K562 (cell line): Measurements from ENCODE around the gene PFKFB2. TPM values are rescaled to one million over a fixed set of nuclear protein-coding genes. Genes with fewer than 3 reads are reported as not detected.

Experiments
- BHLHE40 ChIP-seq: IDR thresholded peaks from 2 replicates; pipeline ENCODE4 v1.6.1; 2011; ENCODE audit warnings: low read length, improper control_type of control experiment
- CBFA2T2 ChIP-seq: fragments of 450-650 bp; conservative IDR thresholded peaks from 2 replicates; pipeline ENCODE4 v1.6.1; 2017; ENCODE audit warnings: mild to moderate bottlenecking
- CEBPG ChIP-seq, 3 experiments: fragments of 200-800 bp in 1 of 3; sonication (Bioruptor generic) in 1 of 3; sonication (generic) in 1 of 3; formaldehyde crosslinking in 1 of 3; IDR thresholded peaks in 2 of 3; conservative IDR thresholded peaks in 1 of 3; 2 replicates each; pipeline versions ENCODE4 v1.6.1 to v1.8.0; 2016 to 2022; ENCODE audit warnings: missing compliant biosample characterization in 2 of 3, missing genetic modification characterization in 2 of 3, mild to moderate bottlenecking in 1 of 3, missing genetic modification reagents in 1 of 3
- MED1 ChIP-seq: sonication (generic); formaldehyde crosslinking; IDR thresholded peaks from 2 replicates; pipeline ENCODE4 v1.8.1; 2023; ENCODE audit warnings: missing genetic modification reagents, borderline replicate concordance
- NCOR1 ChIP-seq: fragments of 450-650 bp; IDR thresholded peaks from 2 replicates; pipeline ENCODE4 v1.6.1; 2016; ENCODE audit warnings: mild to moderate bottlenecking, moderate library complexity
- NRF1 ChIP-seq, 2 experiments: fragments of 450-650 bp; IDR thresholded peaks in 1 of 2; conservative IDR thresholded peaks in 1 of 2; 2 replicates each; pipeline ENCODE4 v1.6.1; 2014; ENCODE audit warnings: mild to moderate bottlenecking in 2 of 2
- SAFB2 ChIP-seq: fragments of 200-400 bp; formaldehyde crosslinking; IDR thresholded peaks from 2 replicates; pipeline ENCODE4 v1.6.1; 2018; ENCODE audit warnings: borderline replicate concordance, low read length, low read depth, moderate library complexity; ENCODE audit not compliant: severe bottlenecking
- TAF9B ChIP-seq: fragments of 450-650 bp; IDR thresholded peaks from 2 replicates; pipeline ENCODE4 v1.6.1; 2018; ENCODE audit warnings: mild to moderate bottlenecking; ENCODE audit not compliant: partially characterized antibody
- TBL1XR1 ChIP-seq, 2 experiments: IDR thresholded peaks; 2 replicates each; pipeline ENCODE4 v1.6.1; 2012; ENCODE audit warnings: improper control_type of control experiment in 2 of 2, low read length in 2 of 2, mild to moderate bottlenecking in 1 of 2
- TRIM28 ChIP-seq: fragments of 450-650 bp; IDR thresholded peaks from 2 replicates; pipeline ENCODE4 v1.6.1; 2017
- XRCC5 ChIP-seq: fragments of 200-400 bp; formaldehyde crosslinking; IDR thresholded peaks from 2 replicates; pipeline ENCODE4 v1.6.1; 2017; ENCODE audit warnings: low read depth, mild to moderate bottlenecking, low read length
- ZNF124 ChIP-seq: sonication (generic); formaldehyde crosslinking; IDR thresholded peaks from 2 replicates; pipeline ENCODE4 v1.8.1; 2022; ENCODE audit warnings: missing genetic modification reagents
- ZNF407 ChIP-seq: fragments of 450-650 bp; IDR thresholded peaks from 2 replicates; pipeline ENCODE4 v1.6.1; 2016; ENCODE audit warnings: low read depth
- ZNF707 ChIP-seq: fragments of 250-450 bp; sonication (Bioruptor Pico); conservative IDR thresholded peaks from 2 replicates; pipeline ENCODE4 v1.8.0; 2022; ENCODE audit warnings: inconsistent platforms, mild to moderate bottlenecking, moderate library complexity
- ZNF77 ChIP-seq: fragments of 250-450 bp; sonication (Bioruptor Pico); IDR thresholded peaks from 2 replicates; pipeline ENCODE4 v1.5.0; 2020
- polyA plus RNA-seq, 8 experiments: library from polyadenylated mRNA; depleted of rRNA in 4 of 8; stranded (reverse) in 5 of 8; unstranded in 3 of 8; fragments of >200 nt; fragmentation: Nextera tagmentation in 2 of 8; fragmentation: Illumina TruSeq in 1 of 8; extraction: Ambion mirVana in 2 of 8; extraction: Trizol in 1 of 8; gene quantifications; 2 replicates each; pipeline versions ENCODE4 v1.2.1 to v1.2.3, GENCODE V29; 2011 to 2014; ENCODE audit warnings: inconsistent platforms in 1 of 8, missing spikeins in 1 of 8
- total RNA-seq, 7 experiments: library from RNA; depleted of rRNA in 6 of 7; stranded (reverse); fragments of >200 nt in 6 of 7; fragmentation: Illumina TruSeq in 2 of 7; extraction: Trizol in 2 of 7; gene quantifications; 2 replicates each; pipeline versions ENCODE4 v1.2.1 to v1.2.3, GENCODE V29; 2011 to 2021; ENCODE audit warnings: low replicate concordance in 1 of 7
- TF ChIP-seq, protein P1 (sequence below): fragments of 250-450 bp; sonication (Bioruptor Pico); IDR thresholded peaks from 2 replicates; pipeline ENCODE4 v1.5.0; 2020; ENCODE audit warnings: mild to moderate bottlenecking
- TF ChIP-seq, protein P2 (sequence below): fragments of 450-650 bp; formaldehyde crosslinking; IDR thresholded peaks from 2 replicates; pipeline ENCODE4 v1.4.0; 2020; ENCODE audit warnings: mild to moderate bottlenecking, moderate library complexity

PFKFB2 gene
- total and polyA plus RNA-seq, 9 of the 15 experiments (the other 6 are each of a cell fraction or from before 2014, with no cell fraction given): 6.9 to 26.0 (median 16.4) TPM

DNA sequence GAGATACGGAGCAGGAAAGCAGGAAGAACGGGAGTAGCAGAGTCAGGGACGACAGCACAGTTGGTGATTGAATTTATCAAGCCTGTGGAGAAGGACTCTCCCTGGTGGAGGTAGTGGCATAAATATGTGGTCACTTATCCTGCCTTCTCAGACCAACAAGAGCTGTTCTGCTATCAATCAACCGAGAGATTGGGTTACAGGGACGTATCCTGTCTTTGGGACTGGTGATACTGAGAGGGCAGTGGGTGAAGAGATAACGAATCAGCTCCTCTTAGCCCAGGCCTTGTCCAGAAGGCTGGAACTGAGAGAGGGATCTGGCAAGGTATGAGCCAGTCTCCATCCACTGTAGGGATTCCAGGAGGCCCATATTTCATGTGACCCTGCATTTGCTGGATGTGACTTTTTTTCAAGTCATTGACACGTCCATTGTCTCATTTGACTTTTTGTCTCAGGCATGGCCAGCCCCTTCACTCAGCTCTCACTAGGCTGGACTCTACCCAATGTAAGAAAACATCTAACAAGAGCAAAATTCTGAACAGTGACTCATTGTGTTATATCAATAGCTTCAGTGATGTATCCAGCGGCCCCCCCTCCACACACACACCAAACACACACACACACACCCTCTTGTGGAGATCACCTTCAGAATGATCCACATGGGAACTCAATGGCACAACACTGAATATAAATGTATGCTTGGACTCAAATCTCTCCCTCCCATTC is 31.8 kb upstream of the PFKFB2 start (continued):
- TF ChIP-seq SAFB2 (no peak), ZNF407 (no peak), ZNF77 (CRISPR knock-in tag) (no peak), ZNF124 (no peak), CEBPG (CRISPR knock-in tag; IDR thresholded peaks at IDR 0.05) (no peak), CEBPG (tag; conservative IDR thresholded peaks at IDR 0.05 in 1 of 2, IDR thresholded peaks at IDR 0.05 in 1 of 2) (no peak), XRCC5 (no peak), TRIM28 (peak; percentile 24; the same call in 1 of the 2 replicates), ZNF707 (CRISPR knock-in tag) (no peak), BHLHE40 (no peak; the same call in 1 of the 2 replicates), MED1 (no peak), NRF1 (conservative IDR thresholded peaks at IDR 0.05 in 1 of 2, IDR thresholded peaks at IDR 0.05 in 1 of 2) (no peak; a peak in 1 of 4 replicates), NCOR1 (peak; percentile 97), TBL1XR1 (IDR thresholded peaks at IDR 0.05; ENCODE audit: low read length in 2 of 2) (peak; percentile 69 to 93; a peak in 2 of 4 replicates), CBFA2T2 (peak; percentile 98), TAF9B (no peak)
- TF ChIP-seq, protein P1, sequence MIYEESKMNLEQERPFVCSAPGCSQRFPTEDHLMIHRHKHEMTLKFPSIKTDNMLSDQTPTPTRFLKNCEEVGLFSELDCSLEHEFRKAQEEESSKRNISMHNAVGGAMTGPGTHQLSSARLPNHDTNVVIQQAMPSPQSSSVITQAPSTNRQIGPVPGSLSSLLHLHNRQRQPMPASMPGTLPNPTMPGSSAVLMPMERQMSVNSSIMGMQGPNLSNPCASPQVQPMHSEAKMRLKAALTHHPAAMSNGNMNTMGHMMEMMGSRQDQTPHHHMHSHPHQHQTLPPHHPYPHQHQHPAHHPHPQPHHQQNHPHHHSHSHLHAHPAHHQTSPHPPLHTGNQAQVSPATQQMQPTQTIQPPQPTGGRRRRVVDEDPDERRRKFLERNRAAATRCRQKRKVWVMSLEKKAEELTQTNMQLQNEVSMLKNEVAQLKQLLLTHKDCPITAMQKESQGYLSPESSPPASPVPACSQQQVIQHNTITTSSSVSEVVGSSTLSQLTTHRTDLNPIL (CRISPR knock-in tag): peak; percentile 35; the same call in 1 of the 2 replicates
- TF ChIP-seq, protein P2, sequence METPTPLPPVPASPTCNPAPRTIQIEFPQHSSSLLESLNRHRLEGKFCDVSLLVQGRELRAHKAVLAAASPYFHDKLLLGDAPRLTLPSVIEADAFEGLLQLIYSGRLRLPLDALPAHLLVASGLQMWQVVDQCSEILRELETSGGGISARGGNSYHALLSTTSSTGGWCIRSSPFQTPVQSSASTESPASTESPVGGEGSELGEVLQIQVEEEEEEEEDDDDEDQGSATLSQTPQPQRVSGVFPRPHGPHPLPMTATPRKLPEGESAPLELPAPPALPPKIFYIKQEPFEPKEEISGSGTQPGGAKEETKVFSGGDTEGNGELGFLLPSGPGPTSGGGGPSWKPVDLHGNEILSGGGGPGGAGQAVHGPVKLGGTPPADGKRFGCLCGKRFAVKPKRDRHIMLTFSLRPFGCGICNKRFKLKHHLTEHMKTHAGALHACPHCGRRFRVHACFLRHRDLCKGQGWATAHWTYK: peak; percentile 92
